GM19395 (cell line): ENCODE measurements around the gene LEMD1.

Experiments
- ATAC-seq: cut with Tn5 transposase; IDR thresholded peaks from one replicate; pipeline ENCODE4 v1.9.1; 2021; ENCODE audit warnings: mild to moderate bottlenecking, moderate library complexity; ENCODE audit not compliant: unreplicated experiment

LEMD1 gene

GRCh38 chr1:205421798-205422197, at the start of gene LEMD1:
TSS of gene LEMD1 (minus strand) at chr1:205422056. CDS start at chr1:205420536, 1,520 bp downstream.
- no peak for ATAC-seq

GRCh38 chr1:205470131-205470530, 48.3 kb upstream of the LEMD1 start:
- ATAC-seq, result no peak

GRCh38 chr1:205466595-205467220, 44.9 kb upstream of the LEMD1 start:
- no peak for ATAC-seq

- no peak for ATAC-seq
Measured at GRCh38 chr1:205465392-205465791, 43.5 kb upstream of the LEMD1 start.

GRCh38 chr1:205458777-205459566, 37.1 kb upstream of the LEMD1 start:
- no peak for ATAC-seq

- no peak for ATAC-seq
Measured at GRCh38 chr1:205456868-205457745, 35.3 kb upstream of the LEMD1 start.

GRCh38 chr1:205456383-205456867, 34.6 kb upstream of the LEMD1 start:
- ATAC-seq, result no peak

GRCh38 chr1:205455581-205456382, 33.9 kb upstream of the LEMD1 start, which contains the start of gene BLACAT1:
TSS of gene BLACAT1 (minus strand) at chr1:205456045.
- no peak for ATAC-seq

GRCh38 chr1:205454903-205455335, 33.1 kb upstream of the LEMD1 start:
- ATAC-seq, result no peak

GRCh38 chr1:205453466-205453865, 31.6 kb upstream of the LEMD1 start:
- no peak for ATAC-seq

GRCh38 chr1:205452933-205453332, 31.1 kb upstream of the LEMD1 start:
- ATAC-seq, result no peak

GRCh38 chr1:205452364-205452763, 30.5 kb upstream of the LEMD1 start:
- no peak for ATAC-seq

GRCh38 chr1:205451759-205452164, 29.9 kb upstream of the LEMD1 start:
- ATAC-seq, result no peak

GRCh38 chr1:205451202-205451601, 29.3 kb upstream of the LEMD1 start:
- no peak for ATAC-seq

- ATAC-seq, result no peak
Measured at GRCh38 chr1:205450448-205450847, 28.6 kb upstream of the LEMD1 start.

GRCh38 chr1:205449750-205450443, 28.0 kb upstream of the LEMD1 start:
- no peak for ATAC-seq

GRCh38 chr1:205449254-205449749, 27.4 kb upstream of the LEMD1 start:
- no peak for ATAC-seq

- no peak for ATAC-seq
Measured at GRCh38 chr1:205448540-205449253, 26.8 kb upstream of the LEMD1 start.
